Tibial nerve (tissue), 4 donors: ENCODE results near the gene EFNB2.

Experiments used
- EP300 ChIP-seq, 2 donors: sonication (generic); formaldehyde crosslinking; IDR thresholded peaks; one replicate each; pipeline ENCODE4 v1.6.1; 2017; ENCODE audit warnings: antibody characterized with exemption in 2 of 2, mild to moderate bottlenecking in 1 of 2
- POLR2A ChIP-seq, 2 donors: fragments of 450-650 bp; IDR thresholded peaks; one replicate each; pipeline ENCODE4 v1.6.1; 2017; ENCODE audit warnings: antibody characterized with exemption in 2 of 2, mild to moderate bottlenecking in 2 of 2, moderate library complexity in 2 of 2
- TF ChIP-seq, protein P1 (sequence below), 5 experiments: fragments of 200-600 bp in 3 of 5; fragments of 450-650 bp in 2 of 5; sonication (generic) in 3 of 5; IDR thresholded peaks; one replicate each; pipeline ENCODE4 v1.5.1; 2016 to 2019; ENCODE audit warnings: antibody characterized with exemption in 5 of 5, mild to moderate bottlenecking in 3 of 5, moderate library complexity in 2 of 5

DNA sequence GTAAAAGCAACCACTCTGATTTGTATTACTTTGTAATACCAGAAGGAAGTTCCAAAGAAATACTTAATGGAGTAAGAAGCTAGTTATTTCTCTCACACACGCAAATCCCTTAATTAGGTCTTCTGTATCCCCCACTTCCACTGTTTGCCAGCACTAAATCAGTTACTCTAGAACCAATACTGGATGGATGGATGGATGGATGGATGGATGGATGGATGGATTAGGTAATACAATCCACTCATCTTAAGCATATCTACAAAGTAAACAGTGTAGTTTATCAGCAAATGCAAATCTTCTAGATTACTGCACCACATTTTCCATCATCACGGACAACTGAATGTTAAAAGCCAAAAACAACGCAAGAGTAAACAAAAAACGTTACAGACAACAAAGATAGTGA lies 5.2 kb upstream of the EFNB2 start:
- TF ChIP-seq, protein P1, sequence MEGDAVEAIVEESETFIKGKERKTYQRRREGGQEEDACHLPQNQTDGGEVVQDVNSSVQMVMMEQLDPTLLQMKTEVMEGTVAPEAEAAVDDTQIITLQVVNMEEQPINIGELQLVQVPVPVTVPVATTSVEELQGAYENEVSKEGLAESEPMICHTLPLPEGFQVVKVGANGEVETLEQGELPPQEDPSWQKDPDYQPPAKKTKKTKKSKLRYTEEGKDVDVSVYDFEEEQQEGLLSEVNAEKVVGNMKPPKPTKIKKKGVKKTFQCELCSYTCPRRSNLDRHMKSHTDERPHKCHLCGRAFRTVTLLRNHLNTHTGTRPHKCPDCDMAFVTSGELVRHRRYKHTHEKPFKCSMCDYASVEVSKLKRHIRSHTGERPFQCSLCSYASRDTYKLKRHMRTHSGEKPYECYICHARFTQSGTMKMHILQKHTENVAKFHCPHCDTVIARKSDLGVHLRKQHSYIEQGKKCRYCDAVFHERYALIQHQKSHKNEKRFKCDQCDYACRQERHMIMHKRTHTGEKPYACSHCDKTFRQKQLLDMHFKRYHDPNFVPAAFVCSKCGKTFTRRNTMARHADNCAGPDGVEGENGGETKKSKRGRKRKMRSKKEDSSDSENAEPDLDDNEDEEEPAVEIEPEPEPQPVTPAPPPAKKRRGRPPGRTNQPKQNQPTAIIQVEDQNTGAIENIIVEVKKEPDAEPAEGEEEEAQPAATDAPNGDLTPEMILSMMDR (IDR thresholded peaks at IDR 0.05) = no peak
- TF ChIP-seq POLR2A (IDR thresholded peaks at IDR 0.05) (no peak), EP300 (IDR thresholded peaks at IDR 0.05) (no peak)
